Astrocyte (in vitro differentiated cells and primary cell): Measurements from ENCODE around the gene OXT. TPM values are rescaled to one million over a fixed set of nuclear protein-coding genes. Genes with fewer than 3 reads are reported as not detected.
A peak's percentile ranks its signal among the peaks of the same experiment; 100 is the strongest.

ENCODE experiments used
- DNase-seq: peaks from one replicate; pipeline ENCODE4 v3.0.0-alpha.2; 2010; ENCODE audit warnings: low read depth
- FAIRE-seq: peaks from 2 replicates; lab custom pipeline; 2011; peaks lifted over from hg19 to GRCh38; lab: Jason Lieb, UNC
- H2AFZ ChIP-seq: 2 replicates; pipeline ENCODE4 v1.6.0; 2012; ENCODE audit warnings: low read depth, low read length, inconsistent platforms
- H3K27ac ChIP-seq: 2 replicates; pipeline ENCODE4 v1.5.1; 2011; ENCODE audit warnings: low read depth, low read length, inconsistent platforms
- H3K27me3 ChIP-seq: 2 replicates; pipeline ENCODE4 v1.6.0; 2011; ENCODE audit warnings: low read length, inconsistent platforms; ENCODE audit not compliant: insufficient read depth
- H3K36me3 ChIP-seq: 2 replicates; pipeline ENCODE4 v1.5.1; 2011; ENCODE audit warnings: low read length, inconsistent platforms; ENCODE audit not compliant: insufficient read depth
- H3K4me1 ChIP-seq: 2 replicates; pipeline ENCODE4 v1.5.1; 2011; ENCODE audit warnings: low read length, inconsistent platforms; ENCODE audit not compliant: insufficient read depth
- H3K4me2 ChIP-seq: 2 replicates; pipeline ENCODE4 v1.6.0; 2012; ENCODE audit warnings: low read length, inconsistent platforms
- H3K4me3 ChIP-seq: 2 replicates; pipeline ENCODE4 v1.5.1; 2011; ENCODE audit warnings: low read depth, mild to moderate bottlenecking, low read length, inconsistent platforms; ENCODE audit not compliant: insufficient read depth
- H3K79me2 ChIP-seq: 2 replicates; pipeline ENCODE4 v1.6.0; 2012; ENCODE audit warnings: mild to moderate bottlenecking, low read length, inconsistent platforms; ENCODE audit not compliant: insufficient read depth
- H3K9ac ChIP-seq: 2 replicates; pipeline ENCODE4 v1.6.0; 2012; ENCODE audit warnings: mild to moderate bottlenecking, low read length, inconsistent platforms
- H3K9me3 ChIP-seq: 2 replicates; pipeline ENCODE4 v1.5.1; 2012; ENCODE audit warnings: low read depth, mild to moderate bottlenecking, low read length, inconsistent platforms; ENCODE audit not compliant: insufficient read depth
- H4K20me1 ChIP-seq: 2 replicates; pipeline ENCODE4 v1.6.0; 2012; ENCODE audit warnings: low read length, inconsistent platforms; ENCODE audit not compliant: insufficient read depth
- H3K27ac Mint-ChIP-seq: one replicate; pipeline ENCODE4 v1.8.0; 2021; ENCODE audit warnings: mild to moderate bottlenecking, mixed read lengths; ENCODE audit not compliant: unreplicated experiment
- H3K27me3 Mint-ChIP-seq: one replicate; pipeline ENCODE4 v1.8.0; 2021; ENCODE audit warnings: low read depth, mixed read lengths; ENCODE audit not compliant: unreplicated experiment
- H3K36me3 Mint-ChIP-seq: one replicate; pipeline ENCODE4 v1.8.0; 2021; ENCODE audit warnings: low read depth, mixed read lengths; ENCODE audit not compliant: unreplicated experiment
- H3K4me1 Mint-ChIP-seq: one replicate; pipeline ENCODE4 v1.8.0; 2021; ENCODE audit warnings: low read depth, mixed read lengths; ENCODE audit not compliant: unreplicated experiment
- H3K4me3 Mint-ChIP-seq: one replicate; pipeline ENCODE4 v1.8.0; 2021; ENCODE audit warnings: mild to moderate bottlenecking, moderate library complexity, mixed read lengths; ENCODE audit not compliant: unreplicated experiment
- H3K9me3 Mint-ChIP-seq: one replicate; pipeline ENCODE4 v1.8.0; 2021; ENCODE audit warnings: mild to moderate bottlenecking, mixed read lengths; ENCODE audit not compliant: unreplicated experiment
- EZH2 ChIP-seq: IDR thresholded peaks from 2 replicates; pipeline ENCODE4 v1.6.1; 2012; ENCODE audit warnings: mild to moderate bottlenecking, low read length, inconsistent platforms; ENCODE audit not compliant: insufficient read depth
- total RNA-seq: library from RNA; stranded (reverse); gene quantifications from 2 replicates; pipeline ENCODE4 v1.2.1, GENCODE V29; 2021
- TF ChIP-seq, protein P1 (sequence below): IDR thresholded peaks from 2 replicates; pipeline ENCODE4 v1.5.1; 2011; ENCODE audit warnings: low read depth, mild to moderate bottlenecking, inconsistent platforms, low read length, moderate library complexity; ENCODE audit not compliant: insufficient read depth

Gene OXT
- total RNA-seq, 1 donor from 2014 or later, result not detected

DNA sequence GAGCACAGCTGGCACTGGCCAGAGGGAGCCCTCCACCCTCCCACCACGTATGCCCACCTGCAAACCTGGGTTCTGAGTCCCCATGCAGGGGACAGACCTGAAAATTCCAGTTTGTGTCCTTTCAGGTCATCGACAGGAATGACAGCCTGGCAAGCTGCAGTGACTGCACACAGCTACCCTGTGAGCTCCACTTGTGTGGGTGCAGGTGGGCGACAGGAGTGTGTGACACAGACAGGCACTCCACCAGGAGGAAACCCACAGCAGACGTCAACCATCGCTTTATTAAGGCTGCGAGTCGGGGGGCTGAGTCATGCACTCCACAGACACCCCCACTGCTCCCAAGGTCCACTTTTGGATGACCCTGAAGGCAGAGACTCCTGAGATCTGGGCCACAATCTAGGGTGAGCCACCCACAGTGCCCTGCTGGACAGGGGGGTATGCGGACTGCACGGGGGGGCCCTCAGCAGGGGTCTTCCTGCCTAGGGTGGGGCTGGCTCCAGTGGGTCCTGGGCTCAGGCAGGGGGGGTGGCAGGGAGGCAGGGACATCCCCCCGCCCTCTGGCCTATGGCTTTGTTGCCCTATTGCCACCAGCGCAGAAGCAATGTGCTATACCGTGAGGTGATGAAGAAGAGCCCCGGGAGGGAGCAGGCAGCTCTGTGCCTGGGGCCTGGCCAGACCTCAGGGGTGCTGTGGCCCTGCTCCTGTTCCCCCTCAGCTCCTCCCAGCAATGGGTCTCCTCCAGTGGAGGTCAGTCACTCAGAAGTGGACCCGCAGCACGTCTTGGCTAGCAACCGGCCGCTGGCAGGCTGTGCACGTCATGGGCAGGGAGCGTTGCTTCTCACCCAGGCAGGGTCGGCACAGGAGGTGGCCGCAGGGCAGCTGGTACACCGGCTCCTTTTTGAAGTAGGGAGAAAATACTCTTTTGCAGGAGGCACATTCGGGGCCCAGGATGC lies 38.2 kb downstream of the OXT start:
- no peaks in the 10 kb centered on the region for H3K9me3 ChIP-seq
- no peaks in the 10 kb centered on the region for H3K9me3 Mint-ChIP-seq
- TF ChIP-seq, protein P1, sequence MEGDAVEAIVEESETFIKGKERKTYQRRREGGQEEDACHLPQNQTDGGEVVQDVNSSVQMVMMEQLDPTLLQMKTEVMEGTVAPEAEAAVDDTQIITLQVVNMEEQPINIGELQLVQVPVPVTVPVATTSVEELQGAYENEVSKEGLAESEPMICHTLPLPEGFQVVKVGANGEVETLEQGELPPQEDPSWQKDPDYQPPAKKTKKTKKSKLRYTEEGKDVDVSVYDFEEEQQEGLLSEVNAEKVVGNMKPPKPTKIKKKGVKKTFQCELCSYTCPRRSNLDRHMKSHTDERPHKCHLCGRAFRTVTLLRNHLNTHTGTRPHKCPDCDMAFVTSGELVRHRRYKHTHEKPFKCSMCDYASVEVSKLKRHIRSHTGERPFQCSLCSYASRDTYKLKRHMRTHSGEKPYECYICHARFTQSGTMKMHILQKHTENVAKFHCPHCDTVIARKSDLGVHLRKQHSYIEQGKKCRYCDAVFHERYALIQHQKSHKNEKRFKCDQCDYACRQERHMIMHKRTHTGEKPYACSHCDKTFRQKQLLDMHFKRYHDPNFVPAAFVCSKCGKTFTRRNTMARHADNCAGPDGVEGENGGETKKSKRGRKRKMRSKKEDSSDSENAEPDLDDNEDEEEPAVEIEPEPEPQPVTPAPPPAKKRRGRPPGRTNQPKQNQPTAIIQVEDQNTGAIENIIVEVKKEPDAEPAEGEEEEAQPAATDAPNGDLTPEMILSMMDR, result no peak
- no peak for TF ChIP-seq EZH2
- no peaks in the 10 kb centered on the region for H3K4me1 Mint-ChIP-seq
- DNase-seq (no peak), FAIRE-seq (no peak)
- no peaks in the 10 kb centered on the region for H3K36me3 ChIP-seq
- no peaks in the 10 kb centered on the region for H3K79me2 ChIP-seq
- H3K27me3 Mint-ChIP-seq, result peaks cover 4% of the 10 kb centered on the region
- peaks cover 17% of the 10 kb centered on the region for H3K36me3 Mint-ChIP-seq
- no peak overlapping the region for H3K4me3 Mint-ChIP-seq
- H2AFZ ChIP-seq, result no peak overlapping the region
- no peak overlapping the region for H3K27ac ChIP-seq
- no peak overlapping the region for H3K27ac Mint-ChIP-seq
- H3K4me3 ChIP-seq, result no peak overlapping the region
- no peak overlapping the region for H3K4me2 ChIP-seq
- no peak overlapping the region for H3K9ac ChIP-seq
- H3K4me1 ChIP-seq, result no peaks in the 10 kb centered on the region
- peaks cover 5% of the 10 kb centered on the region for H4K20me1 ChIP-seq
- H3K27me3 ChIP-seq, result no peaks in the 10 kb centered on the region

DNA sequence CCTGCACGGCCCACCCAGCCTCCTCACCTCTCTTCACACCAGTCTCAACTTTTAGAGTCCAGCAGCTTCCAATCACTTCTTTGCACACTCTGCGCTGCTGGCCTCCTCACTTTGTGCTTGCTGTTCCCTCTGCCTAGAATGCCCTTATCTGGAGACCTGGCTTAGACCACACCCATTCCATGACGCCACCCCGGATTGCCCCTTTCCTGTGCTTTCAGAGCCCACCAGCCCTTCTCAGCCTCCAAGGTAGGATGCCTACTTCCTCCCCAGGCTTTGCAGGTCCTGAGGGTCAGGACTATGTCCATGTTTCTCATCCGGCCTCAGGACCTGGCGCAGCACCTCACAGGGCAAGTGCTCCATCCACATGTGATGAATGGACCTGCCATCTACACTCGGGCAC lies 40.1 kb downstream of the OXT start:
- H3K79me2 ChIP-seq, result peaks cover 3% of the 10 kb centered on the region
- no peaks in the 10 kb centered on the region for H3K36me3 ChIP-seq
- no peak overlapping the region for H3K4me2 ChIP-seq
- Mint-ChIP-seq H3K4me3 (no peak overlapping the region), H3K36me3 (peaks cover 17% of the 10 kb centered on the region), H3K4me1 (no peaks in the 10 kb centered on the region), H3K27me3 (peaks cover 4% of the 10 kb centered on the region), H3K27ac (peak overlapping the region; percentile 14), H3K9me3 (no peaks in the 10 kb centered on the region)
- peaks cover 17% of the 10 kb centered on the region for H4K20me1 ChIP-seq
- DNase-seq, result no peak
- no peaks in the 10 kb centered on the region for H3K9me3 ChIP-seq
- H3K27me3 ChIP-seq, result no peaks in the 10 kb centered on the region
- no peak overlapping the region for H3K4me3 ChIP-seq
- H2AFZ ChIP-seq, result no peak overlapping the region
- TF ChIP-seq EZH2, result no peak
- TF ChIP-seq, protein P1, result no peak
- H3K9ac ChIP-seq, result no peak overlapping the region
- H3K27ac ChIP-seq, result no peak overlapping the region
- no peaks in the 10 kb centered on the region for H3K4me1 ChIP-seq
- no peak for FAIRE-seq

DNA sequence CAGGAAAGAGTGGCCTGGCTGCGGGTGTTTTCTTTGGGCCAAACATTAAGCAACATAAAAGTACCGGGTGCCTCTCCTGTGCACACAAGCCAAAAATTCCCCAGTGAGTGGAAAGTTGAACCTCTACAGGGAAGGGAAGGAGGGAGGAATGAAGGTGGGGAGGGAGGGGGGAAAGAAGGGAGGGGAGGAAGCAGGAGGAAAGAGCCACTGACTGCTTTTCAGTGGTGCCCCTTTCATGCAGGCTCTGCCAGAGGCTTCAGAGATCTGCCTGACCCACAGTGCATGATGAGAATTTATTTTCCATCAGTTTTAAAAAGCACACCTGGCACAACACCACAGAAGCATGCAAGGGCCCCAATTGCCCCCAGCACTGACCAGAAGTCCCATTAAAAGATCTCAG lies 40.6 kb downstream of the OXT start:
- no peak for FAIRE-seq
- H3K27me3 ChIP-seq, result no peaks in the 10 kb centered on the region
- H3K9me3 Mint-ChIP-seq, result no peaks in the 10 kb centered on the region

More for the DNA sequence above, 40.6 kb downstream of the OXT start:
- H2AFZ ChIP-seq, result no peak overlapping the region
- H3K4me1 ChIP-seq, result no peaks in the 10 kb centered on the region
- peaks cover 3% of the 10 kb centered on the region for H3K79me2 ChIP-seq
- no peak overlapping the region for H3K27ac ChIP-seq
- H3K27ac Mint-ChIP-seq, result no peak overlapping the region
- no peak for DNase-seq
- H3K4me3 ChIP-seq, result no peak overlapping the region
- TF ChIP-seq, protein P1, result no peak
- TF ChIP-seq EZH2, result no peak
- no peaks in the 10 kb centered on the region for H3K36me3 ChIP-seq
- peaks cover 17% of the 10 kb centered on the region for H3K36me3 Mint-ChIP-seq
- H3K4me2 ChIP-seq, result no peak overlapping the region
- no peak overlapping the region for H3K9ac ChIP-seq
- peaks cover 17% of the 10 kb centered on the region for H4K20me1 ChIP-seq
- H3K27me3 Mint-ChIP-seq, result peaks cover 4% of the 10 kb centered on the region
- no peaks in the 10 kb centered on the region for H3K9me3 ChIP-seq
- H3K4me3 Mint-ChIP-seq, result no peak overlapping the region
- no peaks in the 10 kb centered on the region for H3K4me1 Mint-ChIP-seq
